HCT116 (cell line): ENCODE data around the gene SLC1A4. TPM values are rescaled to one million over a fixed set of nuclear protein-coding genes. Genes with fewer than 3 reads are reported as not detected.

ENCODE experiments used
- ATAC-seq: fragments of 200-7000 bp; cut with Tn5 transposase; 2 replicates; pipeline ENCODE4 v1.9.1; 2020; ENCODE audit warnings: mild to moderate bottlenecking, moderate library complexity
- BruUV-seq: library from RNA; stranded (reverse); fragments of 400-500 nt; replicated peaks from 2 replicates; lab custom pipeline; 2021; lab: Mats Ljungman, UMichigan
- CTCF ChIA-PET: fragments of 300-600 bp; sonication (Branson Sonifier 250); formaldehyde crosslinking; loops from one replicate; lab custom pipeline; 2021; ENCODE audit warnings: antibody characterized with exemption; lab: Charles Lee
- POLR2A ChIA-PET: fragments of 300-600, 350-600 bp; sonication (Branson Sonifier 250); formaldehyde crosslinking; loops from one replicate; lab custom pipeline; 2021; ENCODE audit warnings: antibody characterized with exemption; lab: Charles Lee
- RAD21 ChIA-PET, 2 experiments: fragments of 300-600 bp; sonication (Branson Sonifier 250); formaldehyde crosslinking; loops; one replicate each; lab custom pipeline; 2023; ENCODE audit warnings: low total read pairs in 2 of 2; ENCODE audit not compliant: uncharacterized antibody in 2 of 2, unreplicated experiment in 2 of 2, low non-redundant PET in 1 of 2; lab: Charles Lee
- DNase-seq: peaks from one replicate; pipeline ENCODE4 v3.0.0-alpha.2; 2010; ENCODE audit warnings: low read depth, low spot score
- H2AFZ ChIP-seq: fragments of 200-600 bp; shearing (Covaris generic), sonication (generic); 2 replicates; pipeline ENCODE4 v1.6.1; 2017; ENCODE audit warnings: low read depth, mixed run types, mixed read lengths, antibody characterized with exemption, low read length; ENCODE audit not compliant: poor library complexity, severe bottlenecking
- H3K27ac ChIP-seq: 2 replicates; pipeline ENCODE4 v1.5.1; 2012; ENCODE audit warnings: low read depth, low read length
- H3K27me3 ChIP-seq: fragments of 200-600 bp; sonication (generic); 2 replicates; pipeline ENCODE4 v1.6.1; 2016; ENCODE audit warnings: mixed run types, low read length, mixed read lengths; ENCODE audit not compliant: insufficient read depth
- H3K36me3 ChIP-seq, 2 experiments: fragments of 200-500 bp in 1 of 2; fragments of 200-600 bp in 1 of 2; sonication (Bioruptor generic) in 1 of 2; sonication (generic) in 1 of 2; 2 replicates each; pipeline versions ENCODE4 v1.5.1 to v1.6.1; 2014 to 2016; ENCODE audit warnings: low read length in 2 of 2, inconsistent platforms in 1 of 2, mixed read lengths in 1 of 2, mixed run types in 1 of 2; ENCODE audit not compliant: insufficient read depth in 2 of 2, control insufficient read depth in 1 of 2
- H3K4me1 ChIP-seq, 2 experiments: fragments of 200-600 bp in 1 of 2; sonication (generic) in 1 of 2; 2 replicates each; pipeline versions ENCODE4 v1.5.1 to v1.6.1; 2012 to 2017; ENCODE audit warnings: low read length in 2 of 2, inconsistent platforms in 1 of 2, mild to moderate bottlenecking in 1 of 2, mixed read lengths in 1 of 2, mixed run types in 1 of 2, moderate library complexity in 1 of 2; ENCODE audit not compliant: insufficient read depth in 2 of 2, control insufficient read depth in 1 of 2
- H3K4me2 ChIP-seq: fragments of 200-600 bp; sonication (generic); 2 replicates; pipeline ENCODE4 v1.6.1; 2017; ENCODE audit warnings: mixed run types, low read length, mixed read lengths
- H3K4me3 ChIP-seq, 2 experiments: fragments of 200-600 bp in 1 of 2; sonication (generic) in 1 of 2; replicated peaks in 1 of 2; 2 replicates each; pipeline ENCODE4 v1.5.1; 2011 to 2016; ENCODE audit warnings: low read length in 2 of 2, control low read depth in 1 of 2, low read depth in 1 of 2, mild to moderate bottlenecking in 1 of 2, mixed read lengths in 1 of 2, mixed run types in 1 of 2
- H3K79me2 ChIP-seq: fragments of 200-600 bp; sonication (generic); 2 replicates; pipeline ENCODE4 v1.6.1; 2017; ENCODE audit warnings: mild to moderate bottlenecking, mixed run types, low read length, moderate library complexity, mixed read lengths; ENCODE audit not compliant: insufficient read depth
- H3K9ac ChIP-seq: fragments of 200-600 bp; sonication (generic); 2 replicates; pipeline ENCODE4 v1.6.1; 2016; ENCODE audit warnings: low read length, mixed read lengths
- H3K9me2 ChIP-seq: fragments of 200-600 bp; sonication (generic), shearing (Covaris generic); 2 replicates; pipeline ENCODE4 v1.6.1; 2017; ENCODE audit warnings: mixed run types, mild to moderate bottlenecking, moderate library complexity; ENCODE audit not compliant: insufficient read depth
- H3K9me3 ChIP-seq, 2 experiments: fragments of 200-500 bp in 1 of 2; fragments of 200-600 bp in 1 of 2; sonication (Bioruptor generic) in 1 of 2; sonication (generic) in 1 of 2; 2 replicates each; pipeline ENCODE4 v1.6.1; 2014 to 2017; ENCODE audit warnings: low read length in 2 of 2, mixed read lengths in 2 of 2, inconsistent platforms in 1 of 2, low read depth in 1 of 2, mild to moderate bottlenecking in 1 of 2, mixed run types in 1 of 2, moderate library complexity in 1 of 2; ENCODE audit not compliant: control insufficient read depth in 1 of 2, insufficient read depth in 1 of 2
- H4K20me1 ChIP-seq: fragments of 200-600 bp; sonication (generic), shearing (Covaris generic); 2 replicates; pipeline ENCODE4 v1.6.1; 2017; ENCODE audit warnings: mixed run types, mild to moderate bottlenecking, moderate library complexity; ENCODE audit not compliant: insufficient read depth
- CBX3 ChIP-seq: IDR thresholded peaks from 2 replicates; pipeline ENCODE4 v1.6.1; 2012; ENCODE audit warnings: low read depth
- CEBPB ChIP-seq: IDR thresholded peaks from 2 replicates; pipeline ENCODE4 v1.6.1; 2012; ENCODE audit warnings: low read depth
- CTCF ChIP-seq, 3 experiments: fragments of 200-600 bp in 1 of 3; sonication (generic) in 1 of 3; IDR thresholded peaks in 2 of 3; conservative IDR thresholded peaks in 1 of 3; 2 replicates each; pipeline ENCODE4 v1.5.1; 2012 to 2017; ENCODE audit warnings: low read depth in 2 of 3, low read length in 2 of 3, antibody characterized with exemption in 1 of 3, borderline replicate concordance in 1 of 3, control low read depth in 1 of 3, mild to moderate bottlenecking in 1 of 3, mixed read lengths in 1 of 3, mixed run types in 1 of 3, moderate library complexity in 1 of 3; ENCODE audit not compliant: insufficient read depth in 1 of 3
- EGR1 ChIP-seq: IDR thresholded peaks from 2 replicates; pipeline ENCODE4 v1.6.1; 2012; ENCODE audit warnings: low read depth
- ELF1 ChIP-seq: IDR thresholded peaks from 2 replicates; pipeline ENCODE4 v1.6.1; 2012; ENCODE audit warnings: low read depth, borderline replicate concordance
- EZH2phosphoT487 ChIP-seq: fragments of 200-600 bp; IDR thresholded peaks from 2 replicates; pipeline ENCODE4 v1.6.1; 2018; ENCODE audit warnings: antibody characterized with exemption, borderline replicate concordance
- FOSL1 ChIP-seq: IDR thresholded peaks from 2 replicates; pipeline ENCODE4 v1.6.1; 2012; ENCODE audit warnings: low read depth
- JUND ChIP-seq: IDR thresholded peaks from 2 replicates; pipeline ENCODE4 v1.6.1; 2012
- SP1 ChIP-seq: IDR thresholded peaks from 2 replicates; pipeline ENCODE4 v1.6.1; 2012; ENCODE audit warnings: low read depth
- SRF ChIP-seq: IDR thresholded peaks from 2 replicates; pipeline ENCODE4 v1.6.1; 2012; ENCODE audit warnings: low read depth
- TCF7L2 ChIP-seq: IDR thresholded peaks from 2 replicates; pipeline ENCODE4 v1.7.0; 2011; ENCODE audit warnings: borderline replicate concordance, inconsistent platforms; ENCODE audit not compliant: insufficient read depth, insufficient read length; ENCODE audit errors: extremely low read depth
- YY1 ChIP-seq: IDR thresholded peaks from 2 replicates; pipeline ENCODE4 v1.6.1; 2011; ENCODE audit warnings: low read length, low read depth, moderate library complexity, mild to moderate bottlenecking; ENCODE audit not compliant: insufficient replicate concordance; ENCODE audit errors: extremely low read depth
- ZFX ChIP-seq: fragments of 450-650 bp; IDR thresholded peaks from 2 replicates; pipeline ENCODE4 v1.6.1; 2017
- ZNF274 ChIP-seq: fragments of 200-500 bp; sonication (Bioruptor generic); IDR thresholded peaks from 2 replicates; pipeline ENCODE4 v1.6.1; 2014; ENCODE audit warnings: mild to moderate bottlenecking, low read depth, low read length, inconsistent platforms
- intact Hi-C: fragments of 100-400 bp; cut with micrococcal nuclease; formaldehyde crosslinking; loops from 2 replicates; pipeline ENCODE4 v1.10.0; 2022
- total RNA-seq: library from RNA; stranded (reverse); gene quantifications from one replicate; pipeline ENCODE4 v1.2.1, GENCODE V29; 2021; ENCODE audit not compliant: unreplicated experiment
- TF ChIP-seq, protein P1 (sequence below): IDR thresholded peaks from 2 replicates; pipeline ENCODE4 v1.6.1; 2012

SLC1A4 gene
- total RNA-seq, 1 experiment from 2014 or later, result 9.2 TPM

DNA sequence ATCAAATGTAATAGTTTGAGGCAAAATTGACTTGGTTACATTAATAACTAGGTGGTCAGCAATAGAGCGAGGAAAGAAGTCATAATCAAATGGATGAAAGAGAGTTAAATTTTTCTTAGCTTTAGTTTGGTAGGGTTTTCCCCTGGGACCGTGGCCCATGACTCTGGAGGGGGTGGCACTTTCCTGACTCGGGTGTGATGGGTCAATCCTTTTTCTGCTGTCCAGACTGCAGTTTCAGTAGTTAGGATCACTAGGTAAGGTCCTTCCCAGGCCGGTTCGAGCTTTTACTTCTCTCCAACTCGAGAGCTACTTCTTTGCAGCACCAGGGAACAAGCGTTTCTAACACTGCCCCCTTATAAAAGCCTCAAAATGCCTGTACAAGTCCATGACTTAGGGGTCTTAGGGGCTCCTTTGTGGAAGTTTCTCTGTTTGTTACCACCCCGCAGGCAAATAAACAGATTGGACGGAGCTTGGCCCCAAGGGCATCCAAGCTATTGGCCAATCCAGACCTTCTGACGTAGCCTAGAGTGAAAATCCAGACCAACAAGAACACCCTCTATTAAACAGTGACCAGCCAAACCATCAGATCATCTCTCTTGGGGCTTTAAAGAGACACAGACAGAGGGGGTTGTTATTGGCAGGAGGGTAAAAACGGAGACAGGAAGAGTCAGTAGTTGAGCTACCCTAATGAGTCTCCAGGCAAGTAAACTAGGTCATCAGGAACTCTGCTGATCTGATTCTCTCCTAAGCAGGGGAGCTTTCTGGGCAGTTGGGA lies 57.6 kb downstream of the SLC1A4 start:
- CTCF ChIA-PET, result no interaction called here

DNA sequence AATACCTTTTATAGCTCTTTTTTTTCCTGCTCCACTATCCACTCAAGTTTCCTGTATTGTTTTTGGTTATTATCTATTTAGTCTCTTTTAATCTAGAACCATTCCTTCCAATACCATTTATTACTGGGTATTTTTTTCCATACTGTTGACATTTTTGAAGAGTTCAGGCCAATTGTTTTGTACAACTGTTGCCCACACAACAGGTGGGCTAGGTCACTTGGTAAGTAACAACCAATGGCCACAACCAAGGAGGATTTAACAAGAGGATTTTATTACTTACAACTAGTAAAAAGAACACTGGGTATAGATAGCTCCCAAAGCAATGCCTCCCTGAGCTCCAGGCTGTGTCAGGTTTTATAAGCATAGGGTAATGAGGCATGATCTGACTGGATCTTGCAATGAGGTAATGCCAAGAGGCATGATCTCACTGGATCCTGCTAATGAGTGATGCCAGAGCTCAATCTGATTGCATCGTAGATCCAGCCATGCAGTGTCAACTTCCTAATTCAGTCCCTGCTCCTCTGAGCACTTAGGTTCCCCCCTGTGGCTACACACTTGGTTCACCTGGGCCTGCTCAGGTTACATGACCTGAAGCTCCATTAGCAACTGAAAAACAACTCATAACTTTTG lies 59.9 kb downstream of the SLC1A4 start:
- Histone ChIP-seq H3K9me3 (peaks cover 0 to 7% of the 10 kb centered on the region in 2 experiments; a peak in 1 of 4 replicates), H2AFZ (no peak overlapping the region), H3K4me2 (no peak overlapping the region), H3K4me1 (peaks cover 2 to 3% of the 10 kb centered on the region in 2 experiments; a peak in 2 of 4 replicates), H3K9ac (no peak overlapping the region), H3K36me3 (no peaks in the 10 kb centered on the region), H3K27ac (no peak overlapping the region), H4K20me1 (no peaks in the 10 kb centered on the region), H3K9me2 (no peaks in the 10 kb centered on the region), H3K79me2 (no peaks in the 10 kb centered on the region), H3K27me3 (no peaks in the 10 kb centered on the region), H3K4me3 (no peak overlapping the region)
- intact Hi-C loops, result no loop called here
- DNase-seq (no peak), ATAC-seq (no peak; the same call in 1 of the 2 replicates)
- ChIA-PET CTCF (interaction anchor here (0.7 to 1.3 kb wide), 2 partner anchors 9 to 131 kb away, joined by 3 read pairs; no protein-coding TSS in a partner anchor), RAD21 (no interaction called here), POLR2A (no interaction called here)
- no TSS peak for BruUV-seq
- TF ChIP-seq TCF7L2 (no peak), CBX3 (no peak), JUND (no peak), SP1 (0 out of 2 replicates have a peak, but pooled peaks have one; percentile 18), SRF (no peak), EGR1 (no peak), CEBPB (peak; percentile 48; the same call in 1 of the 2 replicates), EZH2phosphoT487 (no peak), FOSL1 (no peak), ELF1 (no peak), CTCF (IDR thresholded peaks at IDR 0.05 in 2 of 3, conservative IDR thresholded peaks at IDR 0.05 in 1 of 3; ENCODE audit: borderline replicate concordance in 1 of 3, insufficient read depth in 1 of 3, low read depth in 2 of 3, low read length in 2 of 3) (no peak)
- TF ChIP-seq, protein P1, sequence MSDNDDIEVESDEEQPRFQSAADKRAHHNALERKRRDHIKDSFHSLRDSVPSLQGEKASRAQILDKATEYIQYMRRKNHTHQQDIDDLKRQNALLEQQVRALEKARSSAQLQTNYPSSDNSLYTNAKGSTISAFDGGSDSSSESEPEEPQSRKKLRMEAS, result peak; percentile 33; the same call in 1 of the 2 replicates

More for the DNA sequence above, 57.6 kb downstream of the SLC1A4 start:
- ChIA-PET POLR2A (interaction anchor here (1.2 kb wide), 1 partner anchor 9 kb away, joined by 5 read pairs; the partner anchor contains the start of gene CEP68), RAD21 (no interaction called here)
- Histone ChIP-seq H2AFZ (no peak overlapping the region), H3K79me2 (no peaks in the 10 kb centered on the region), H3K36me3 (no peaks in the 10 kb centered on the region), H3K27me3 (no peaks in the 10 kb centered on the region), H3K4me1 (peaks cover 2 to 3% of the 10 kb centered on the region in 2 experiments; a peak in 2 of 4 replicates), H4K20me1 (no peaks in the 10 kb centered on the region), H3K4me3 (no peak overlapping the region), H3K9ac (no peak overlapping the region), H3K4me2 (no peak overlapping the region), H3K9me2 (no peaks in the 10 kb centered on the region), H3K27ac (no peak overlapping the region), H3K9me3 (peaks cover 0 to 14% of the 10 kb centered on the region in 2 experiments; a peak in 1 of 4 replicates)
- intact Hi-C loops, result no loop called here
- no peak for DNase-seq
- no TSS peak for BruUV-seq
- ATAC-seq, result no peak
- TF ChIP-seq CEBPB (no peak), YY1 (no peak), ELF1 (no peak), ZFX (no peak), ZNF274 (no peak), TCF7L2 (no peak)
